ENCODE data around the gene VSIG8.

DNA sequence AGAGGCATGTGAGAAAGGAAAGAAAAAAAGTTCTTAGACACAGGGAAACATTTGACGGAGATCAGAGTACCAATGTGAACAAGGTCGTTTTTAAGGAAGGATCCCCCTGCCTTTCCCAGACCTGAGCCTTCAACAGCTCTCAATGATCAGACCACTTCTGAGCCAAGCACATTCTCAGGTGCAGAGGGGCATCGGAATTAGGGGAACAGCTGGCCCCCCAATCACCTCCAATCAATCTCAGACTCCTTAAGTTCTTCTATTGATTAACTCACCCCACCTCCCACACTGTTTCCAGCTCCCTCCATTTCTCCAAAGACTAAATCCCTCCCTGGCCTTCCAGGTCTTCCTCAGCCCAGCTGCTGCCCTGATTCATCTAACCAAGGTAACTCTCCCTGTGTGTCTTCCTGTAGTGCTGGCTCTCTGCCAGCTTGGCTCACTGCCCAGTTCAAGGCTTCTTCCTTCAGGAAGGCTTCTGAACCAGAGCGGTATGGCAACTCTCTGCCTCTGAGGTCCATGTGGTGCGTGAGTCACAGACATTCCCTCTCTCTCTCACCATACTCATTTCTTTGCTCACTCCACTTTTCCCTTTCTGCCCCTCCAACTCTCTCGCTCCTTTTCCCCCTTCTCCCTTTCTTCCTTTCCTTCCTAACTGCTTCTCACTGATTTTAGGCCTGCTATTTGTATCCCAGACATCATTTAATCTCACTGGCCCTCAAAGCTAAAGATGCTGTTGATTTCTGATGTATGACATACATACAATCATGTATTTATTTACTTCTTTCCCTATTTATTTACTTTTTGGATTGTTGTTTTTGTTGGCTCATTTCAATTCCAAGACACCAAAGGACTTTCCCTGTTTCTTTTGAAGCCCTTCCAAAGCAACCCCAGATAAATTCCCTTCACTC, 19.4 kb upstream of the VSIG8 start:
- TF ChIP-seq EP300 (IDR thresholded peaks at IDR 0.05; ENCODE audit: borderline replicate concordance in 1 of 2, low read depth in 2 of 2, low read length in 2 of 2) (no peak), YY1 (IDR thresholded peaks at IDR 0.05; ENCODE audit: low read depth, low read length) (no peak), EZH2 (IDR thresholded peaks at IDR 0.05; ENCODE audit: low read depth, low read length, severe bottlenecking) (no peak)
- TF ChIP-seq, protein P1, sequence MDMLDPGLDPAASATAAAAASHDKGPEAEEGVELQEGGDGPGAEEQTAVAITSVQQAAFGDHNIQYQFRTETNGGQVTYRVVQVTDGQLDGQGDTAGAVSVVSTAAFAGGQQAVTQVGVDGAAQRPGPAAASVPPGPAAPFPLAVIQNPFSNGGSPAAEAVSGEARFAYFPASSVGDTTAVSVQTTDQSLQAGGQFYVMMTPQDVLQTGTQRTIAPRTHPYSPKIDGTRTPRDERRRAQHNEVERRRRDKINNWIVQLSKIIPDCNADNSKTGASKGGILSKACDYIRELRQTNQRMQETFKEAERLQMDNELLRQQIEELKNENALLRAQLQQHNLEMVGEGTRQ (IDR thresholded peaks at IDR 0.05; ENCODE audit: low read length), result no peak
